ENCODE results near the gene VEGFC.

The VEGFC gene, protein sequence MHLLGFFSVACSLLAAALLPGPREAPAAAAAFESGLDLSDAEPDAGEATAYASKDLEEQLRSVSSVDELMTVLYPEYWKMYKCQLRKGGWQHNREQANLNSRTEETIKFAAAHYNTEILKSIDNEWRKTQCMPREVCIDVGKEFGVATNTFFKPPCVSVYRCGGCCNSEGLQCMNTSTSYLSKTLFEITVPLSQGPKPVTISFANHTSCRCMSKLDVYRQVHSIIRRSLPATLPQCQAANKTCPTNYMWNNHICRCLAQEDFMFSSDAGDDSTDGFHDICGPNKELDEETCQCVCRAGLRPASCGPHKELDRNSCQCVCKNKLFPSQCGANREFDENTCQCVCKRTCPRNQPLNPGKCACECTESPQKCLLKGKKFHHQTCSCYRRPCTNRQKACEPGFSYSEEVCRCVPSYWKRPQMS

DNA sequence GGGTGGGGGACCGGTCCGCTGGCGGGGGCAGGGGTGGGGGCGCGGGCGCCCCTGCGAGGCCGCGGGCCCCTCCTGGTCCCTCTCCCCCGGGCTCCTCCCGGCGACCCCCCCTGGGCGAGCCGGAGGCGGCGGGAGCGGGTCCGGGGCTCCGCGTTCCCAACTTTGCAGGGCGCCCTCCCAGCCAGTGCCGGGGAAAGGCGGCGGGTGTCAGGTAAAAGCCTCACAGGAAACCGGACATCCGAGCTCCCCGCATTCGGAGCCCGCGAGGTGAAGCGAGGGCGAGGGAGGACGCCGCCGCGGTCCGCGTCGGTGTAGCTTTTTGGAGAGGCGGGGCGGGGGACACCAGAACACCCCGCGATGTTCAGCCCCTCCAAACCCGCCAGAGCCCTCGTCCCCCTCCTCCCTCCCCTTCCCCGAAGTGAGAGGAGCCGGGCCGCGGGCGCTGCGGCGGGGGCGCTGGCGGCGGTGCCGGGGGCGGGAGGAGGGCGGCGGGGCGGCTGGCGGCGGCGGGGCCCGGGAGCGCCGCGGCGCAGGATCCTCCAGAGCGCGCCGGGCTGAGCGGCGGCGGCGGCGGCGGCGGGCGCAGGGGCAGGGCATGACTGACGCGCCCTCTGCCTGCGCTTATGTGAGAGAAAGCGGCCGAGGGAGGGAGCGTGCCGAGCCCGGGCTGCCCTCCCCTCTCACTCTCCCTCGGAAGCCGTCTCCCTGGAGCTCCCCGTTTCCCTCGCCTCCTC is at the start of gene VEGFC:
Gene VEGFC, minus strand, starts transcription at position 597 of the 734 bp plus-strand sequence. CDS start 611 bp downstream, outside the sequence.
- DNase-seq (ENCODE audit: low read depth in 1 of 2, low spot score in 1 of 2) = no peak

DNA sequence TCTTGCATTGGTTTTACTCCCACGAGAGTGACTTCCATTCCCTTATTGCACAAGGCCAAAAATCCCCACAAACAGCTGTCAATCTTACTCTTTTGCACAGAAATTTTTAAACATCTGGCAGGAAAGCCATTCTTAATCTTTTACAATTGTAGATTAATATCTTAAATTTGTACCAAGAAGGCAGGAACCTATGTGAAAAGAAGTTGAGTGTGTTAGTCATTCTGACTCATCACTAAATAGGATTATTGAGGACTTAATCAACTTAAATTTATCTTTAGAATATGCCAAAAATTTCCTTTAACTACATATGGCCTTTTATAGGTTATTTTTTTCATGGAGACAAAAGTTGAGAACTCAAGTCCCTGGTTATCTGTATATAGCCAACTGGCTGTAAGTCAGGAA is 49.0 kb upstream of the VEGFC start:
- DNase-seq (ENCODE audit: low read depth in 1 of 2, low spot score in 1 of 2) = no peak

DNA sequence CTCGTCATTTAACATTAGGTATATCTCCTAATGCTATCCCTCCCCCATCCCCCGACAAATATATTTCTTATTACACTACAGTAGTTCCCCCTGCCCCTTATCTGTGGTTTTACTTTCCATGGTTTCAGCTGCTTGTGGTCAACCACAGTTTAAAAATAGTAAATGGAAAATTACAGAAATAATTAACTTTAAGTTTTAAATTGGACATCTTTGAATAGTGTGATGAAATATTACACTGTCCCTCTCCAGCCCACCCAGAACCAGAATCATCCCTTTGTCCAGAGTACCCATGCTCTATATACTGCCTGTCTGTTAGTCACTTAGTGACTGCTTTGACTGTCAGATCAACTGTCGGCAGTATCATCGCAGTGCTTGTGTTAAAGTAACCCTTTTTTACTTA is 47.4 kb upstream of the VEGFC start:
- DNase-seq (ENCODE audit: low read depth in 1 of 2, low spot score in 1 of 2) = no peak

DNA sequence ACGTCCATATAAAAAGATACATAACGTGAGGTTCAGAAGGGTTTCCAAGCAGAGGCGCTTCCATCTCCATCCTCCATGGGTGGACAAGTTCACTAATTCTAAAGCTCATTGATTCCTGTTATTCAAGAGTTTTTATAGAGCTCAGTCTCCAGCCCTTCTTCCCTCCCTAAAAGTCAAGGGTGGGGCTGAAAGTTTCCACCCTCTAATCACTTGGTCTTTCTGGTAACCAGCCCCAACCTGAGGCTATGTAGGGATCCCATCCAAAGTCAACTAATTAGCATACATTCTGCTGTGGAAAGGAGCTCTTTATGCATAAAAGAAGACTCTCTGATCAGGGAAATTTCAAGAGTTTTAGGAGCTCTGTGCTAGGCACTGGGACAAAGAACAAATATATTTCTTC is 46.9 kb upstream of the VEGFC start:
- no peak for DNase-seq (ENCODE audit: low read depth in 1 of 2, low spot score in 1 of 2)

DNA sequence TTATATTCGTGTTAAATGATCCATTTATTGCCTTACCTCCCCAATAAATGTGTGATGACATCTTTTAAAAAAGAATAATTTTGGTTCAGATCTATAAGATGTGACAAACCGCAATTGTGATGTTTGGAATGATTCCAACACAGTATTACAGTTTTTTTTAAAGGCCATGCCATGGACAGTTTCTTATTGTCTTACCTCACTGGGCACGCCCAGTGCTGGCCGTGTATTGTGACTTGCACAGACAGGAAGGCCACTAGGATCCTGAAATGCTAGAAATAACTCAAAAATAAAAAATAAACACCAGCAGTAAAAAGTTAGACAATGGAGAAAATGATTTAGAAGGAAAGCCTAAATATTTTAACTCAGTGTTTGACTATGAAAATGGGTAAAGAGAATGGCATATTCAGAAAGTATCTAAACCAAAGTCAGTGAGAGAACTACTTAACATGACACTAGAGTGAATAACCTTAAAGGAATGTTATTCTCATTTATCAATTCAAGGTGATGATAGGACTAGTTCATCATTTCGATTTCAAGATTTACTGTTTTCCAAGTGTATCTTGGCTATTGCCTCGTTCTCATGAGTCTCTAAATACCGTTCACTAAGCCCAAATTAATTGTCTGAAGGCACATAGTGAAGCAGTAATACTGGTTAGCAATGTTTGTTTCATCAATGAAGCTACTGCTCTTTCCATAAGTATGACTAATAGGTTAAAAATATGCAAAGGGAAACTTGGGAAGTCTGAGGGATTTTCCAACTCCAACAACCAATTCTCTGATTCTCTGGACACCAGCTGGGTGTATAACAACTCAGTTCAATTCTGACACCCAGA is 46.1 kb upstream of the VEGFC start:
- DNase-seq (ENCODE audit: low read depth in 1 of 2, low spot score in 1 of 2) = no peak

DNA sequence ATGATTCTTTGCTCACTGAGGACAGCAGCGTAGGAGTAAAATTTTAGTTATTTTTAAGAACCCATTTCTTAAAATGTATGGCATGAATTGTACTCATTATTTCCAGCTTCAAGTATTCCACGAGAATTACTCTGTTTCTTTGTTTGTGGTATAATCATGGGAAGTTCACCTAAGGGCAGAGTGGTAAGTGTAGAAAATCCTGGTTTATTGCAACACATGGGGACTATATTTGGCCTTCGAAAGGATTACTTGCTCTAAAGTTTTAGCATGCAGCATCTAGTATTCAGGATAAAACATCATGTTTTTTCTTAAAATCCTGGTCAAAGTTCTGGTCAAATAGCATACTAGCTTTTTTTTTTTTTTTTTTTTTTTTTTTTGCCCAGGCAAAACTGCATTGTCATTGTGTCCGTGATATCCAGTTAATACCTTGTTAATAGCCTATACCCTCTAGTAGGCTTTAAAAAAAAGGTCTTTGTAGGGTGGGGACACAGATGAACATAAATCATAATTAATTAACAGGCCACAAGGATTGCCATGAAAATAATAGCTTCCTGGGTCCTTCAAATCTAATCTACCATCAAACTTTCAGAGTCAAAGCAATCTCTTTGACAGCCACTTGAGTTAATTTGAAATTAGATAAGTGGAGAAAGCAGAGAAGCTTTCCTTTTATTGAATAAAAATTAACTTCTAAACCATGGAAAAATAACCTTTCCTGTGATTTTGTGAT is 44.6 kb upstream of the VEGFC start:
- DNase-seq (ENCODE audit: low read depth in 1 of 2, low spot score in 1 of 2) = no peak

DNA sequence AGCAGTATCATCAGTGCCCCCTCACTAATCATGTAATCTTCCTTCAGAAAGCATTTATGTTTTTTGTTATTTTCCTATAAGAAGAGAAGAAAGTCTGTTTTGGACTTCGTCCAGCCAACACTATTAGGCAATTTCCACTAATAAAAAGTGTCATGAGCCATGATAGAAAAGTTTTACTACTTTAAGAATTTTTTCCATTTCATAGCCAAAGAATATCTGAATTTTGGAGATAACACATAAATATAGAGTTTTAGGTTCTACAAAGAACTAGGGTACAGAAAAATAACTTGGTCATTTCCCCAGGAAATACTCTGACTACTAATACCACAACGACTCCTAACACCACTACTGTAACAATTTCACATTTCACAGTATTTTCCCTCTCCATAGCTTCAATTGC is 41.8 kb upstream of the VEGFC start:
- no peak for DNase-seq (ENCODE audit: low read depth in 1 of 2, low spot score in 1 of 2)

DNA sequence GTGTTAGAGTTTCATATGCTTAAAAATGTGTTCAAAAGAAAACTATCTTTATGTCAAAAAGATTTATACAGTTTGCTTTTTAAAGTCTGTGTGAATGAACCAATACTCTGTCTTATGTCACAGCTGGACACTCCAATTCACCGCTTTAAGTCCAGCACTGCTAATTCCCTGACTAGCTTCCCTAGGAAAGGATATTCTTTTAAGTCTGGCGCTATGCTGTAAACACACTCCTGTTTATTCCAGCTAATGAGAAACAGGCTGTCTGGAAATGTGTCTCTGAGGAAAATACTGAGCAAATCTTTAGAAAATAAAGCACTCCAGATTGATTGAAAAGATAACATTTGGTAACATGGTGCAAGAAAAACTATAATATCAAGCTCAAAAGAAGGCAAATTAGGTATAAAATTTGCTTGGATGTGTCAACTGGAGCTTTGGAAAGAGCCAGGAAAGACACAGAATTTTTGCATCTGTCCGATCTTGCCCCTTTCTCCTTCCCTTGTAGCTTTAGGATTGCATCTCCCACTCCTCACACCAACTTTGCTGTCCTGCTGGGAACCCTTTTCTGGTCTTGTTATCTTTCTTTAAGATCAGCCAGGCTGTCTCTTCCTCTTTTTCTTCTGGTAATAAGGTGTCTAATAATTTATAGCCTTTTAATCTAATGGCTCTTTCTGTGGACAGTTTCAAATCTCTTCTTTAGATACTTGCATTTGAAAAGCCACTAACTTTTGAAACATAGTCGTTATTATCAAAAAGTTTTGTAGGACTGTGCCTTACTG is 40.9 kb upstream of the VEGFC start:
- no peak for DNase-seq (ENCODE audit: low read depth in 1 of 2, low spot score in 1 of 2)

DNA sequence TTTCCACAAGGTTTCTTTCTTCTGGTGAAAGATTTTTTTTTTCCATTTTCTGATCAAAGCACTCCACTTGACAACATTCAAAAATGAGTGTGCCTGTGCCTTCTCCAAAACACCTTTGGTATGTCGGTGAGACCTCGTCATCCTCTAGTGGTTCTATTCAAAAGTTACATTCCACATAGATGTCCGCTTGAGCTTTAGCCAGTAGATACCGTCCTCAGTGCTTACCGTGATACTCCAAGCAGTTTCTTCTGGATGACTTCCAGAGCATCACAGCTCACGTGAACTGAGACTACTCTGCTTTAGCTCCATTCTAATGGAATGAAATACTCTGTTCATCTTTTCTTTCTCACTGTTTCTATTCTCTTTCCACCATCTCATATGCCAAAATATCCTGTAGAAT is 38.2 kb upstream of the VEGFC start:
- no peak for DNase-seq (ENCODE audit: low read depth in 1 of 2, low spot score in 1 of 2)

DNA sequence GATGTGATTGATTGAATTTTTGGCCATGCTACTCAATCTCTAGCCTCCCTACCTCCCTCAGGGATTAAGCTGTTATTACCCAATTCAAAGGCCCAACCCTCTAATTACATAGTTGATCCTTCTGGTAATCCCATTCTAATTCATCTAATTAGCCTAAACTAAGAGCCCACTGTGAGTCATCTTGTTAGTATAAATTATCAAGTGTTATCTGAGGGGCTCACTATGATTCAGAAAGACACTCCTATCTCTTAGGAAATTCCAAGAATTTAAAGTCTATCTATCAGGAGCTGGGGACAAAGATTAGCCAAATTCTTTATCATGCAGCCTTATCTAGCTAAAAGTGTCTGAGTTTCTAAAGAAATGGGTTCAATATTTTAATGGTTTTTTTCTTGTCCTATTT is 32.9 kb upstream of the VEGFC start:
- DNase-seq (ENCODE audit: low read depth in 1 of 2, low spot score in 1 of 2) = no peak

DNA sequence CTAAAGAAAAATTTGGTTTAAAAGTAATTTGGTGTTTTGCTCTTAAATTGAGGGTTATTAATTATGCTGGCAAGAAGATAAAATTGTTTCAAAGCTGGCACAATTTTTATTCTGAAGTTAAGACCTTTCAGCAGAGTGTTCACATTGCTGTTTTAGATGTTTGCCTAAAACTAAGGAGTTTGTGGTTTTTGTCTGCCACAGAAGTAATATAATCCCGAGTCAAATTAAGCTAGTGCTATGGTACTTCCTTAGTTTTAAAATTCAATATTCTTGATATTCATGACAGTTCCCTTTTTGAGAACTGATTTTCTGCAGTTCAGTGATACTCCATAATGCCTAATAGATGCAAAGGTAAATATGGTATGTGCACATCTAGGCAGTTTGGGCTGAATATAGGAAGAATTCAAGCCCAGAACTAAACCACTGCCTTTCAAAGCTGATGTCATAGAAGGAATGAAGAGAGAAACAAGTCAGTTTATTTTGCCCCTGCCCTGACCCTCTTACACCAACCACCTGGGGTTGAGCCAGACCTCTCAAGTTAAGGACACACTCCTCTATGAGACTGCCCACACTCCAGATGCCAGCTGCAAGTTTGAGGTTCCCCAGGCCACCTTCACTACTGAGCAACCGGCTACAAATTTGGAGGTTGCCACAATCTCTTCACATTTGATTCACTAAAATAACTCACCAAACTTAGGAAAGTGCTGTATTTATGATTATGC is 32.1 kb upstream of the VEGFC start:
- no peak for DNase-seq (ENCODE audit: low read depth in 1 of 2, low spot score in 1 of 2)

DNA sequence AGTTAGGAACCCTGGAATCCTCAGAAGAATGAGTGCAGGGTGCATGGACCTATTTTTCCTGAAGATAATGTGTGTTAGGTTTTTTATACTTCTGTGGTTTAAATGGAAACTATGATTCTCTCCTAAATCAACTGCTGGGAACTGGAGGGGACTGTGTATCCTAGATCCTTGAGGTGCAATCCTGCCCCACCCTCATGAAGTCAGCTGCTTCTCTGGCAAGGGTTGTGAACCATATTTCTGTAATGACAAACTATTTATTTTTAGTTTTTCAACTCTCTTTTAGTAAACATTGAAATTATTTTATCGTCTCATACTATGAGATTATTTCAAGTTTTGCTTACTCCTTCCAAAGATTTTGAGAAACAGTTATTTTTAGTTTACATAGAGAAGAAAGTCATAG is 25.8 kb upstream of the VEGFC start:
- no peak for DNase-seq (ENCODE audit: low read depth in 1 of 2, low spot score in 1 of 2)

DNA sequence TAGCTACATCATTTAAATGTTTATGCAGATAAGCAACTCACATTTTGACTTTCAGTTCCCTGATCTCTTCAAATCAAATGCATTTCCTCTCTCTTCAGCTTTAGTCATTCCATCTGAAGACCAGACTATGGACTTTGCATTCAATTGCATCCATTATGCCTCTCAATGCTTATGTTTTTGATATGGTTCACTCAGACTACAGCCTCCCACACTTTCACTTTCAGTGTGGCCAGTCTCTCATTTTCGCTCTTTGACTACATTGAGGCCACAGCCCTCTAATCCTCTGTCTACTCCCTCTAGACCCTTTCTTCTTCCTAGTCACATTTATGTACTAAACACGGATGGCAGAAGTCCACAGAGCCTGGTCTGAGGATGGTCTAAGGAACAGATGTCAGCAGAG is 24.5 kb upstream of the VEGFC start:
- no peak for DNase-seq (ENCODE audit: low read depth in 1 of 2, low spot score in 1 of 2)

DNA sequence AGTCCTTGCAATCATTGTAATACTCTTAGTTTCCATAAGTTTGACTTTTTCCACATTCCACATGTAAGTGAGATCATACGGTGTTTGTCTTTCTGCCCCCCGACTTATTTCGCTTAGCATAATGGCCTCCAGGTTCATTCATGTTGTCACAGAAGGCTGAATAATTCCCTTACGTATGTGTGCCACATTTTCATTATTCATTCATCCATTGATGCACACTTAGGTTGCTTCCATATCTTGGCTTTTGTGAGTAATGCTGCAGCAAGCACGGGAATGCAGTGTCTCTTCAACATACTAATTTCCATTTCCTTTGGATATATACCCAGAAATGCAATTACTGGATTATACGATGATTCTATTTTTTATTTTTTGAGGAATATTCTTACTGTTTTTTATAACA is 22.0 kb upstream of the VEGFC start:
- no peak for DNase-seq (ENCODE audit: low read depth in 1 of 2, low spot score in 1 of 2)

DNA sequence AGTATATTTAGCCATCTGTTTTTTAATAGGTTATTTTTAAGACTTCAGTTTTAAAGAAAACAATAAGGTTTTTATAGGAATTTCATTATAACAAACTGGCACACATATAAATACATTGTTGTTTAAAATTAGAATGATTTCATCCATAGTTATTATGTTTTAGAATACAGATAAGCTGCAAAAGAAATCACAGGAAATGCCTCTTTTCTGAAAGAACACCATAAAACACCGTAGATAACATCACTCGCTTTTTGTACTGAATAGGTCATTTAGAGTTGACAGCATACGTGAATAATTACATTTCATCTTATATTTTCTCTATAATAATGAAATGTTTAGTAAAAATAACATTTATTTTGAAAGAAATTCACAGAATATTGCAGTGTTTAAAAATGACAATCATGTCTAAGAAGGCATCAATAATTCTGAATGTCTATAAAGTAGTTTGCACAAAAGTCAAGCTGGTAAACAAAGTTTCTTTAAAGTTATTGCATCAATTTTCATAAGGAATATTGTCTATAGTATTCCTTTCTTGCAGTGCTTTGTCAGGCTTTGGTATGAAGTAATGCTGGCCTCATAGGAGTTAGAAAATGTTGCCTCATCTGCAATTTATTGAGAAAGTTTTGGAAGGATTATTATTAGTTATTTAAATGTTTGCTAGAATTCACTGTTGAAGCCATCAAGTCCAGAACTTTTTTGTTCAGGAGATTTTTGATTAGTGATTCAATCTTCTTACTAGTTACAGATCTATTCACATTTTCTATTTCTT is 17.9 kb upstream of the VEGFC start:
- no peak for DNase-seq (ENCODE audit: low read depth in 1 of 2, low spot score in 1 of 2)

DNA sequence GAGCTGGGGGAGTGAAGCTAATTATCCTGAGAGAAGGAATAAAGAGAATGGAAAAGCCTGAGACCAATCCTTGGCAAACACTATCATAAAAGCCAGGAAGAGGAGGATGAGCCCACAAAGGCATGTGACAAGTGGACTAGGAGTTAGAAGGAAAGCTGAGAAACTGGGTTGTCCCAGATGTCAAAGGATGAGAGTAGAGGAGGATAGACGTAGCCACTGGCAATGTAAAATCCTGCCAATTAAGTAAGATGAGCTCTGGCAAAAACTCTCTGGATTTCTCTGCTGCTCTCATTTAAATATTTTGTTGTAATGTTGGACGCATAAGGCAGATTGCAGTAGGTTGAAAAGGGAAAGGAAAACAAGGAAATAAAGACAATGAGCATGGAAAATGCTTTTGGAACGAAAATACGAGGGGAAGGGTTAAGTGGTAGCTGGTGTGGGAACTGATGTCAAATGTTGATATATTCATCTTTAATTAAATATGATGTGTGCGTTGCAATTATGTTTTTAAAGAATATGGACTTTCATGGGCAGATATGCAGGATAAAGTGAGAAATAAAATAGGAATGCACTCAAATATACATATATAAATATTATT is 14.2 kb upstream of the VEGFC start:
- no peak for DNase-seq (ENCODE audit: low read depth in 1 of 2, low spot score in 1 of 2)

DNA sequence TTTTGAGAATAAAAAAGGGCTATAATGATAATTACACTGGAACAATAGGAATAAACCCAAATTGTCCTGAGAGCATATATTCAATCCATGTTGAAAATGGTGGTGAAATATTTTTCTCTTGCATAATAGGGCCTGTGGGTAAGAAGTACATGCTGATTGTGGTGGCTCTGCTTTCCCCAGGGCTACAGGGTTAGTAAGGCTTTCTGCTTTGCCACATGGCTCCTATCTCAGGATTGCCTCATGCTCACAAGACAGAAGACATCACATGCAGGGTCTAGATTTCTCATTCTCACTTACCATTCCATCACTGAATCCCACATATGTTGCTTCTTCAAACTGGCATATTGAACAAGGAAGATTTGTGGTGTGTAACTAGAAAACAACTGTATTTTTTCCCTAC is 12.4 kb upstream of the VEGFC start:
- DNase-seq (ENCODE audit: low read depth in 1 of 2, low spot score in 1 of 2) = no peak

DNA sequence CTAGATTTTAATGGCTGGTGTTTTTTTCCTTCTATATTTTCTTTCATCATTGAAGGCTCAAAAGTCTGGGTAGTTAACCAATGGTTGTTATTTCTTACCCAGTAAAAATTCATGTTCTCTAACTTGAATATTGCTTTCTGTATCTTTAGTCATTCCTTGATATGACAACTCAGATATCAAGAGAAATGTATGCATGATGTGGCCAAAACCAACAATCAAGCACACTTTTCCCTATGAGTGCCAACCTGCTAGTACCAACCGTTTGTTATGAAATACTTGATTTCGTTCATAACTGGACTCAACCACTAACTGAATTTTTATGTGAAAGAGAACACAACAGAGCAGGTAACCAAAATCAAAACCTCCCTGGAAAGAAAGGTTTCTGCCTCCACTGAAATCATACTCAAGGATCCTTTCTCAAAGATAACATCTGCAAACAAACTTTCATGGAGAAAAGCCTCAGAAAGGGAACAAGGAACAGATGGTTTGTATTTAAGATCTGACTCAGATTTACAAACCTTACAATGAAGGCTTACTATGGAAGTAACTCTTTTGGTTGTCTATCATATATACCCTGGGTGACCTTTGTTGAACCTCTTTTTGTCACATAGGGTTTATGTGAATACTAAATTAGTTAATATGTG is 8.3 kb upstream of the VEGFC start:
- no peak for DNase-seq (ENCODE audit: low read depth in 1 of 2, low spot score in 1 of 2)
